Memory B cell (primary cell): Measurements from ENCODE around the gene ULK4.
"Not testable (repeated sequence)": the region's sequence is repeated elsewhere in the genome, so short reads cannot be mapped to it uniquely, and the experiment has no call there.

Experiments used
- ATAC-seq: fragments of 150-1000 bp; cut with Tn5 transposase; 2 replicates; pipeline ENCODE4 v1.10.0; 2021; ENCODE audit warnings: low read depth, mild to moderate bottlenecking, moderate library complexity
- DNase-seq, 2 donors: peaks; one replicate each; pipeline ENCODE4 v3.0.0; 2022; ENCODE audit warnings: low spot score in 2 of 2
- H3K27ac Mint-ChIP-seq: one replicate; pipeline ENCODE4 v1.8.0; 2022; ENCODE audit warnings: mild to moderate bottlenecking, moderate library complexity, mixed read lengths
- H3K27me3 Mint-ChIP-seq: one replicate; pipeline ENCODE4 v1.8.0; 2022; ENCODE audit warnings: mixed read lengths
- H3K36me3 Mint-ChIP-seq: one replicate; pipeline ENCODE4 v1.8.0; 2022; ENCODE audit warnings: mild to moderate bottlenecking, mixed read lengths
- H3K4me1 Mint-ChIP-seq: one replicate; pipeline ENCODE4 v1.8.0; 2022; ENCODE audit warnings: mixed read lengths
- H3K4me3 Mint-ChIP-seq: one replicate; pipeline ENCODE4 v1.8.0; 2022; ENCODE audit warnings: mild to moderate bottlenecking, moderate library complexity, mixed read lengths
- H3K9me3 Mint-ChIP-seq: one replicate; pipeline ENCODE4 v1.8.0; 2022; ENCODE audit warnings: mixed read lengths

The ULK4 gene

DNA sequence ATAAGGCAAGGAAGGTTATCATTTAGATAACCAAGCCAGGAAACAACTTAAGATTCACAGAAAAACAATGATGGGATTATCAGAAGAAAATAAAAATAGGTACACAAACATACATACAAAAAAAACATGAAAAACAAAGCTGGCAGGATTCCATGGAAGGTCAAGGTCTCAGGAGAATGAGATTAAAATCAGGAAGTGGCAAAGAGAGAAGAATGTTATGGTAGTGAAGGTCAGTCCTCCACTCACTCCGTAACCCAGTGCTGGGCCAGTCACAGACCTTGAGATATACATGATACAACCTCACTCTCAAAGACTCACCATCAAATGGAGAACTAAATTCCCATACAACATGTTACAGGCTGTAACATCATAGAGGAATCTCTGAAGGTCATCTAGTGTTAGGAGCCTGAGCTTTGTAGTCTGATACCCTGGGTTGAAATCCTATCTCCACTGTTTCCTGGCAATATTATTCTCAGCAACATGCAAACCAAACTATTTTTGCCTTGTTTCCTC, 668.7 kb downstream of the ULK4 start:
- no peaks in the 10 kb centered on the region for H3K27me3 Mint-ChIP-seq
- DNase-seq, result no peak
- H3K27ac Mint-ChIP-seq, result no peak overlapping the region
- H3K4me3 Mint-ChIP-seq, result no peak overlapping the region
- H3K9me3 Mint-ChIP-seq, result no peaks in the 10 kb centered on the region
- ATAC-seq, result no peak
- no peaks in the 10 kb centered on the region for H3K4me1 Mint-ChIP-seq
- peaks cover 7% of the 10 kb centered on the region for H3K36me3 Mint-ChIP-seq

DNA sequence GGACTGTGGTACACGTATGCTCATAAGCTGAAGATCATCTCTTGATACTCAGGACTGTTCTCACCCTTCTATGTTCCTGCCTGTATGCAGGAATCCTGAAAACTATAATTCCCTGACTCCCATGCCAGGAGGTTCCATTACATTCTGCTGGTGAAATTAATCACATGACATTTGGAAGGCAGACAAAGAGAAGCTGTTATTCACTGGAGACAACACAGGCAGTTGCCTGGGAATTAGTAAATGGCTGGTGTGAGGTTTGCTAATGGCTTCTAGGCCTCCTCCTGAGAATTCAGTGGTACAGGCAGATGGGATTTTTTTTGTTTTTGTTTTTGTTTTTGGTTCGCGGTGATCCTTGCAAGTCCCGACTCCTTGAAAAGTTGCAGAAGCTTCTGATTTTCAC, 671.2 kb downstream of the ULK4 start:
- no peak overlapping the region for H3K4me3 Mint-ChIP-seq
- ATAC-seq (no peak), DNase-seq (no peak)
- peaks cover 7% of the 10 kb centered on the region for H3K36me3 Mint-ChIP-seq
- no peak overlapping the region for H3K27ac Mint-ChIP-seq
- no peaks in the 10 kb centered on the region for H3K4me1 Mint-ChIP-seq
- no peaks in the 10 kb centered on the region for H3K9me3 Mint-ChIP-seq
- H3K27me3 Mint-ChIP-seq, result no peaks in the 10 kb centered on the region

DNA sequence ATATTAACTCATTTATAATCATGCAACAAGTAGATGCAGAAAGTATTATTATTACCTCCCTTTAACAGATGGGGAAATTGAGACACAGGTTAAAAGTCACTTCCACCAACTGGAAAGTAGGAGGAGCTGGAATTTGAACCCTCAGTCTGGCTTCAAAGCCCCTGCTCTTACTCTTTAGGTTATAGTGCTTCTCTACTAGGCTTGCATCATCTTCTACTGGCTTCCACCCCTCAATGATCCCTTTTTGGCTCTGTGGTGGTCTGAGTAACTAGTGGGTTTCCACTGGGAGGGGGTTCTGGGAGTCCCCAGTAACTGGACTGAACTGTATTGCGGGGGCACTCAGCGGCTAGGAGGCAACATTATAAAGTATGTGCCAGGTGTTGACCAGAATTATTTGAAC, 671.6 kb downstream of the ULK4 start:
- Mint-ChIP-seq H3K36me3 (peaks cover 9% of the 10 kb centered on the region), H3K4me1 (no peaks in the 10 kb centered on the region), H3K4me3 (no peak overlapping the region), H3K27me3 (no peaks in the 10 kb centered on the region), H3K9me3 (peaks cover 2% of the 10 kb centered on the region), H3K27ac (no peak overlapping the region)
- DNase-seq (no peak), ATAC-seq (no peak)

DNA sequence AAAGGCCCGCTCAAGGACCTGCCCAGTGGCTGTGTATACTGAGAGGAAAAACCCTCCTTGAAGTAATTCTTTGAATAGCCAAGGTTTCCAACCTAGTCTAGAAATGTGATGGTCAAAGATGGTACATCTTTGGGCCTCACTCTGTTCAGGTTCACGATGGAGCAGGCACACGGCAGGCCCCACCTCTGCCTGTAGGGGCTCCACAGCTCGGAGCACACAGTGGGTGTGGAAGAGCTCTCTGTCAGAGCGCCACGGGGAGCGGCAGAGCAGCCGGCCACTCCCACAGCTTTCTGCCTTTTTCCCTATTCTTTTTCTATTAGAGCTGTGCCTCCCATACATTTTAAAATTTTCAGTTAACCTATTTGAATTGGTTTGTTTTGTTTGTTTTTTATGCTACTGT, 673.1 kb downstream of the ULK4 start:
- Mint-ChIP-seq H3K4me1 (no peaks in the 10 kb centered on the region), H3K4me3 (no peak overlapping the region), H3K9me3 (peaks cover 3% of the 10 kb centered on the region), H3K27ac (no peak overlapping the region), H3K27me3 (no peaks in the 10 kb centered on the region), H3K36me3 (peaks cover 9% of the 10 kb centered on the region)
- ATAC-seq (no peak), DNase-seq (no peak)

DNA sequence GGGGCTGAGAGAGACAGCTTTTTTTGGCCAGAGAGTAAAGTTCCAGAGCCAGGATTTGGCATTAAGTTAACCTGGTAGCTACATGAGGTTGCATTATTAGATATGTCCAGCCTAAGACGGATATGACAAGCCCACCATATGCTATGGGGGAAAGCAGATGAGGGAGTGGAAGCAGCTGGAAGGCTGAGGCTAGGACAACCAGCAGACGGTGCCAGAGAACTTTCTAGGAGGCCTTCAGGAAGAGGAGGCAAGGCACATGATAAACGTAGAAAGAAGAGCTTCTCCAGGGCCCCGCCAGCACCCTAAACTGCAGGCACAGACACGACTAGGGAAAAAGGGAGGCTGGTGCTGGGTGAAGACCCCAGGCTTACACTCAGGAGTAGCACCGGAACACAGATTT, 675.6 kb downstream of the ULK4 start:
- ATAC-seq (no peak), DNase-seq (no peak)
- H3K36me3 Mint-ChIP-seq, result peaks cover 6% of the 10 kb centered on the region
- no peaks in the 10 kb centered on the region for H3K4me1 Mint-ChIP-seq
- H3K4me3 Mint-ChIP-seq, result no peak overlapping the region
- peaks cover 3% of the 10 kb centered on the region for H3K9me3 Mint-ChIP-seq
- H3K27me3 Mint-ChIP-seq, result no peaks in the 10 kb centered on the region
- no peak overlapping the region for H3K27ac Mint-ChIP-seq

DNA sequence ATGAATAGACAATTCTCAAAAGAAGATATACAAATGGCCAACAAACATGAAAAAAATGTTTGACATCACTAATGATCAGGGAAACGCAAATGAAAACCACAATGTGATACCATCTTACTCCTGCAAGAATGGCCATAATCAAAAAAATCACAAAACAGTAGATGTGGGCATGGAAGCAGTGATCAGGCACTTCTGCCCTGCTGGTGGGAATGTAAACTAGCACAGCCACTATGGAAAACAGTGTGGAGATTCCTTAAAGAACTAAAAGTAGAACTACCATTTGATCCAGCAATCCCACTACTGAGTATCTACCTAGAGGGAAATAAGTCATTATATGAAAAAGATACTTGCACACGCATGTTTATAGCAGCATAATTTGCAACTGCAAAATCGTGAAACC, 677.0 kb downstream of the ULK4 start:
- not testable (repeated sequence) for DNase-seq, H3K4me3 Mint-ChIP-seq, H3K4me1 Mint-ChIP-seq, ATAC-seq, H3K27ac Mint-ChIP-seq, H3K9me3 Mint-ChIP-seq, H3K36me3 Mint-ChIP-seq, H3K27me3 Mint-ChIP-seq

DNA sequence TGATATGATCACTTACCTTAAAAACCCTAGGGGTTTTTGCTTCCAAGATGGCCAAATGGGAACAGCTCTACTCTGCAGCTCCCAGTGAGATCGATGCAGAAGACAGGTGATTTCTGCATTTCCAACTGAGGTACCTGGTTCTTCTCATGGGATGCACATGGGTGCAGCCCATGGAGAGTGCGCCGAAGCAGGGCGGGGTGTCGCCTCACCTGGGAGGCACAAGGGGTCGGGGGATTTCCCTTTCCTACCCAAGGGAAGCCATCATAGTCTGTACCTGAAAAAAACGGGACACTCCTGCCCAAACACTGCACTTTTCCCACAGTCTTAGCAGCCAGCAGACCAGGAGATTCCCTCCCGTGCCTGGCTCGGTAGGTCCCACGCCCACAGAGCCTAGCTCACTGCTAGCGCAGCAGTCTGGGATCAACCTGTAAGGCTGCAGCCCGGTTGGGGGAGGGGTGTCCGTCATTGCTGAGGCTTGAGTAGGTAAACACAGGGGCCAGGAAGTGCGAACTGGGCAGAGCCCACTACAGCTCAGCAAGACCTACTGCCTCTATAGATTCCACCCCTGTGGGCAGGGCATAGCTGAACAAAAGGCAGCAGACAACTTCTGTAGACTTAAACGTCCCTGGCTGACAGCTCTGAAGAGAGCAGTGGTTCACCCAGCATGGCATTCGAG, 684.0 kb downstream of the ULK4 start:
- Mint-ChIP-seq H3K4me1 (no peaks in the 10 kb centered on the region), H3K9me3 (peaks cover 3% of the 10 kb centered on the region), H3K27ac (no peak overlapping the region), H3K36me3 (peaks cover 18% of the 10 kb centered on the region), H3K4me3 (no peak overlapping the region), H3K27me3 (no peaks in the 10 kb centered on the region)
- DNase-seq (no peak), ATAC-seq (no peak)

DNA sequence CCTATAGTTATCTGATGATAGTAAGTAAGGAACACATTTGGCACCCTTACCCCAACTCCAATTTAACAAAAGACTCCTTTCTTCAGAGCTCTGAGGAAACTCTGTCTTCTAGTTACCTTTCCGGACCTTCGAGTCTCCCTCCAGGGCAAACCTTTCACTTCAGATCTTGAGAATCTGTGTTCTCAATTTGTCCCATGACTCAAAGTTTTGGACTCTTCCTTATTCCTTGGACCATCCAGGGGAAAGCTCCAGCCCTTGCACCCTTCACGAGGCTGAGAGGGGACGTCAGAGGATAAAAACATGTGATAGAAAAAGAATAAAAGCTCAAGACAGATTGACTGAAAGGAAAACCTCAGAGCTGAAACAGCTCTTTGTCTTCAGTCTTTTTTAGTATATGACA, 685.7 kb downstream of the ULK4 start:
- peaks cover 22% of the 10 kb centered on the region for H3K36me3 Mint-ChIP-seq
- H3K4me3 Mint-ChIP-seq, result no peak overlapping the region
- DNase-seq (no peak), ATAC-seq (no peak)
- H3K4me1 Mint-ChIP-seq, result no peaks in the 10 kb centered on the region
- H3K9me3 Mint-ChIP-seq, result peaks cover 7% of the 10 kb centered on the region
- no peaks in the 10 kb centered on the region for H3K27me3 Mint-ChIP-seq
- no peak overlapping the region for H3K27ac Mint-ChIP-seq

DNA sequence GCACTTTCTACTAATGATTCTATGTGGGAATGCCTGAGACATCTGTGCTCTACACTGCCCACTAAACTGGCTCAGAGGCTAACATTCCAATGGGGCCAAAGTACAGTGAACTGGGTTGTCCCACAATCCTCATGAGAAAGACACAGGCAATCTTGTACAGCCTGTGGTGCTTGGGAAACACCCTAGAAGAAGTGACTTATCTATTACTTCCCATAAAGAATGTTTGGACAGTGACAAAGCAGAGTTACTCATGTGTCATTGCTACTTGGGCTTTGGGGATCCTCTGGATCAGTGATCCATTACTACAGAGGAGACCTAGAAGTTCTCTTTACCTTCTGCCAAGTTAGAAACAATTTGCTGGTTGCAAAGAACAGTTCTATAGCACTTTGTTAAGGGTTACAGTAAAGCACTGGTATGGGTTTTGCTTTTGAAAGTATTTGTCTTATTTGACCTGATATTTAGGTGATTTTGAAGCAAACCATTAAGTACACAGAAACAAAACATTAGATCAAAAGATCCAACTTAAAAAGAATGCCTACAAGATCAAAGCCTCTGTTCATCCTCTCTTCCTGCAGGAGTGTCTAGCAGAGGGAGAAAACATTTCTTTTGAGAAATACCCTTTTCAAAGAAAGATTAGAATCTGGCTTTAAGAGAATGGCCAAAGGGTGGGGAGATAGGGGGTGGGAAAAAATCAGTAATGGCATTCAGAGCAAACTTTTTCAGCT, 686.8 kb downstream of the ULK4 start:
- peaks cover 22% of the 10 kb centered on the region for H3K36me3 Mint-ChIP-seq
- DNase-seq (no peak), ATAC-seq (no peak)
- H3K27ac Mint-ChIP-seq, result no peak overlapping the region
- H3K9me3 Mint-ChIP-seq, result peaks cover 4% of the 10 kb centered on the region
- H3K27me3 Mint-ChIP-seq, result no peaks in the 10 kb centered on the region
- H3K4me1 Mint-ChIP-seq, result no peaks in the 10 kb centered on the region
- H3K4me3 Mint-ChIP-seq, result no peak overlapping the region

DNA sequence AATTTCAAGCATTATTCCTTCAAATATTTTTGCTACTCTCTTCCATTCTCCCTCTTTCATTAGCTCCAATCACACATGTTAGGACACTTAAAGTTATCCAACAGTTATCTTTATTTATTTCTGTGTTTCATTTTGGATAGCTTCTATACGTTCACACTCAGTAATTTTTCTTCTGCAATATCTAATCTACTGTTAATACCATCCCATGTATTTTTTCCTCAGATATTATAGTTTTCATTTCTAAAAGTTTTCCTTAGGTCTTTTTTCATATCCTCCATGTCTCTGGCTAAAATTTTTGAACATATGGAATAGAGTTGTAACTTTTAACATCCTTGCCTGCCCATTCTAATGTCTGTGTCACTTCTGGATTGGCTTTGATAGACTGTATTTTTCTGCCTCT, 689.2 kb downstream of the ULK4 start:
- ATAC-seq (no peak), DNase-seq (no peak)

DNA sequence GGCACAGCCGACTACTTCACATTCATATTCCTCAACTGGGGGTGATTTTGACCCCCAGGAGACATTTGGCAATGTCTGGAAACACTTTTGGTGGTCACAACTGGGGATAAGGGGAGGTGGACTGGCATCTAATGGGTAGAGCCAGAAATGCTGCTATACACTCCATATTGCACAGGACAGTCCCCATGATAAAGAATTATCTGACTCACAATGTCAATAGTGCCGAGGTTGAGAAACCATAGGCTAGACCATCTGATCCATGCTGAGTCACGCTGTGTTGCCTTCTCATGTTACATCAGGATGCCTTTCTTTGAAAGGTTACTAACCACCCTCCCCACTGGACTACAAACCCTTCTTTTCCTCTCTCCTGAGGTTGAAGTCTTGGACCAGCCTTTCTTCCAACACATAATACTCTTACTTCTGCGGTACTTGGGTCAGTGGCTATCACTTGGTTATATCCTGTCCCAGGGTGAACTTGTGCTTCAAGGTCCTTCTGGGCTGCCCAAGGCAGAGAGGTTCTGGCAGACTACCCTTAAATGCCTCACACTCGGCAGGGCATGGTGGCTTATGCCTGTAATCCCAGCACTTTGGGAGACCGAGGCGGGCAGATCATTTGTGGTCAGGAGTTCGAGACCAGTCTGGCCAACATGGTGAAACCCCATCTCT, 693.8 kb downstream of the ULK4 start:
- ATAC-seq, result no peak
- H3K36me3 Mint-ChIP-seq, result peaks cover 7% of the 10 kb centered on the region
- H3K9me3 Mint-ChIP-seq, result peaks cover 4% of the 10 kb centered on the region
- DNase-seq, result no peak
- H3K4me3 Mint-ChIP-seq, result no peak overlapping the region
- H3K27ac Mint-ChIP-seq, result no peak overlapping the region
- no peaks in the 10 kb centered on the region for H3K27me3 Mint-ChIP-seq
- H3K4me1 Mint-ChIP-seq, result no peaks in the 10 kb centered on the region

More for the DNA sequence above, 689.2 kb downstream of the ULK4 start:
- no peaks in the 10 kb centered on the region for H3K27me3 Mint-ChIP-seq
- H3K4me3 Mint-ChIP-seq, result no peak overlapping the region
- peaks cover 4% of the 10 kb centered on the region for H3K9me3 Mint-ChIP-seq
- no peak overlapping the region for H3K27ac Mint-ChIP-seq
- no peaks in the 10 kb centered on the region for H3K4me1 Mint-ChIP-seq
- peaks cover 18% of the 10 kb centered on the region for H3K36me3 Mint-ChIP-seq

DNA sequence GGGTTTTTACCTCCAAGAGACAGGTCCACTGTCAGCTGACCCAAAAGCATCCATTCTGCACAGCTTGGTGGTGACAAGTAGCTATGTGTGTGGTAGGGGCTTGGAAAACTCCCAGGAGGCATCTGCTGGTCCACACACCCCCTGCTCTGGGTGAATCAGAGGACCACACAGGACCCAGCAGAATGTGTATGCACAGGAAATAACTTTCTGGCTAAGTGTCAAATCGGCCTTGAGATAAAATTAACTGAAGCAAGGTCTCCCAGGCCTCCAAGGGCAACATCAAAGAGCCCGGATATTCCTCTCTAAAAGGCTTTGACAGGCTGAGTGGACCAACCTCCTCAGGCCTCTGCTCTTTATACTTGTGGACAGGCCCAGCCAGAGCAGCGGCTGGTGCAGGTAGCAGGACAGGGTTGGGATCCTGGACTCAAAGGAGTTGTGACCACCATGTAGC, 696.1 kb downstream of the ULK4 start:
- DNase-seq (no peak), ATAC-seq (no peak)
- Mint-ChIP-seq H3K4me3 (no peak overlapping the region), H3K36me3 (peaks cover 5% of the 10 kb centered on the region), H3K27ac (no peak overlapping the region), H3K9me3 (no peaks in the 10 kb centered on the region), H3K4me1 (no peaks in the 10 kb centered on the region), H3K27me3 (no peaks in the 10 kb centered on the region)

DNA sequence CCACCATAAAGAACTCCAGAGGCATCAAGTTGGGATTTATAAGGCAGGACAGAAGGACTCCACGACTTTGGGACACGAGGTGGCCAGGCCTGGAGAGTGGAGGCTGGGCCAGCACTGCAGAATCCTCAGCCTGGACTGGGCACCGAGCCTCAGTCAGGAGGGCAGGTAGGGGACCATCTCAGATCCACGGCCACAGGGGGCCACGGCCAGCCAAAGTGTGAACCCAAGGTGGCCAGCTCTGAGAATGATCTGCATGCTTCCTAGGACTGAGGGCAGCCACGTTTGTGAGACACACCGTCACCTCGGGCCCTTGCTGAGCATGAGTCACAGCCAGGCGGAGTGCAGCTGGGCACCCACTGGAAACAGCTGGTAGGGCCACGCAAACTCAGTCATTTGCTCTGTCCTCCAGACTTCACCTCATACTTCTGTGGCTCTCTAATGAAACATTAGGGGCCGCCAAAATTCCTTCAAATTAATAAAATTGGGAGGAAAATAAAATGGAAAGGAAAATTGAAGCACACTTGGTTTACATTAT, 696.8 kb downstream of the ULK4 start:
- no peaks in the 10 kb centered on the region for H3K4me1 Mint-ChIP-seq
- H3K27ac Mint-ChIP-seq, result no peak overlapping the region
- H3K36me3 Mint-ChIP-seq, result peaks cover 5% of the 10 kb centered on the region
- H3K4me3 Mint-ChIP-seq, result no peak overlapping the region
- H3K9me3 Mint-ChIP-seq, result no peaks in the 10 kb centered on the region
- H3K27me3 Mint-ChIP-seq, result no peaks in the 10 kb centered on the region
- no peak for DNase-seq
- no peak for ATAC-seq

DNA sequence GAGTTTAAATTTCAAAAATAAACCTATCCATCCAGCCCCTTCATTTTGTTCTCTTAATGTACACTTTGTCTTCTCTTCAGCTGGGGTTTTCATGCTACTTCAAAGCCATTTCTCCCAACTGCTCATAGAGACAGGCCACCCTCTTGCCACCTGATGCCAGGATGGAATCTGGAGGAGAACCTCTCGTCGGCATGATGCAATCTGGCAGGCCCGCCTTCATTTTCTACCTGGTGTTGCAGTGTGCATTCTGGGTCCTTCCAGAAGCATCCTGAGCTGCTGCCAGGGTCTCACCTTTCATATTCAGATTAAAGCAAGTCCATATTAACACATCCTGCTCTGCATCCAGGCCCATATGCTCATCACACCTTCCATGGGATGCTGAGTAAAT, 701.8 kb downstream of the ULK4 start:
- no peak for ATAC-seq
- H3K27ac Mint-ChIP-seq, result peak overlapping the region; percentile 25
- H3K4me1 Mint-ChIP-seq, result peaks cover 4% of the 10 kb centered on the region

More for the DNA sequence above, 701.8 kb downstream of the ULK4 start:
- Mint-ChIP-seq H3K36me3 (peaks cover 2% of the 10 kb centered on the region), H3K9me3 (no peaks in the 10 kb centered on the region), H3K4me3 (no peak overlapping the region), H3K27me3 (no peaks in the 10 kb centered on the region)
- no peak for DNase-seq
